RWPE2 (cell line): Measurements from ENCODE around the gene ADGRE2.
"Not testable (repeated sequence)": the region's sequence is repeated elsewhere in the genome, so short reads cannot be mapped to it uniquely, and the experiment has no call there.

Experiments
- ATAC-seq: fragments of 200-7000 bp; cut with Tn5 transposase; 3 replicates; pipeline ENCODE4 v1.9.1; 2021; ENCODE audit warnings: low read depth
- DNase-seq: peaks from one replicate; pipeline ENCODE4 v3.0.0-alpha.2; 2020; ENCODE audit warnings: low spot score
- H3K27ac ChIP-seq: fragments of 450-650 bp; 2 replicates; pipeline ENCODE4 v1.5.1; 2017; ENCODE audit warnings: mild to moderate bottlenecking; ENCODE audit not compliant: poor library complexity, severe bottlenecking
- H3K27me3 ChIP-seq: fragments of 250-450 bp; sonication (Bioruptor Pico); 2 replicates; pipeline ENCODE4 v1.5.1; 2021; ENCODE audit warnings: mild to moderate bottlenecking, moderate library complexity; ENCODE audit not compliant: insufficient read depth, poor library complexity, severe bottlenecking
- H3K36me3 ChIP-seq: fragments of 250-450 bp; sonication (Bioruptor Pico); 2 replicates; pipeline ENCODE4 v1.5.1; 2020; ENCODE audit warnings: low read depth, mild to moderate bottlenecking, moderate library complexity
- H3K4me1 ChIP-seq: fragments of 250-450 bp; sonication (Bioruptor Pico); 2 replicates; pipeline ENCODE4 v1.5.1; 2021; ENCODE audit warnings: mild to moderate bottlenecking, moderate library complexity; ENCODE audit not compliant: insufficient read depth, poor library complexity, severe bottlenecking
- H3K4me3 ChIP-seq: fragments of 250-450 bp; sonication (Bioruptor Pico); 2 replicates; pipeline ENCODE4 v1.5.1; 2021; ENCODE audit warnings: mild to moderate bottlenecking, moderate library complexity; ENCODE audit not compliant: severe bottlenecking
- H3K9me3 ChIP-seq: fragments of 250-450 bp; sonication (Bioruptor Pico); 2 replicates; pipeline ENCODE4 v1.5.1; 2021; ENCODE audit warnings: mild to moderate bottlenecking, moderate library complexity; ENCODE audit not compliant: severe bottlenecking
- TF ChIP-seq, protein P1 (sequence below): fragments of 450-650 bp; IDR thresholded peaks from one replicate; pipeline ENCODE4 v1.5.1; 2017; ENCODE audit warnings: mild to moderate bottlenecking, moderate library complexity; ENCODE audit not compliant: poor library complexity, severe bottlenecking

Gene ADGRE2

DNA sequence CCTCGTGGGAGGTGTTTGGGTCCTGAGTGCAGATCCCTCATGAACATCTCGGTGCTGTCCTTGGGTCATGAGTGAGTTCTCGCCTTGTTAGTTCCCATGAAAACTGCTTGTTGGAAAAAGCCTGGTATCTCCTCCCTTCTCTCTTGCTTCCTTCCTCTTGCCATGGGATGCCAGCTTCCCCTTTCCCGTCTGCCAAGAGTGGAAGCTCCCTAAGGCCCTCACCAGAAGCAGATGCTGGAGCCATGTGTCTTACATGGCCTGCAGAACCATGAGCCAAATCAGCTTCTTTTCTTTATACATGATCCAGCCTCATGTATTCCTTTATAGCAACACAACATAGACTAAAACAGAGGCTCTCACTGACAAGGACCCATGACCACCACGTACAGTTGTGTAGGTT, 8.2 kb downstream of the ADGRE2 start:
- TF ChIP-seq, protein P1, sequence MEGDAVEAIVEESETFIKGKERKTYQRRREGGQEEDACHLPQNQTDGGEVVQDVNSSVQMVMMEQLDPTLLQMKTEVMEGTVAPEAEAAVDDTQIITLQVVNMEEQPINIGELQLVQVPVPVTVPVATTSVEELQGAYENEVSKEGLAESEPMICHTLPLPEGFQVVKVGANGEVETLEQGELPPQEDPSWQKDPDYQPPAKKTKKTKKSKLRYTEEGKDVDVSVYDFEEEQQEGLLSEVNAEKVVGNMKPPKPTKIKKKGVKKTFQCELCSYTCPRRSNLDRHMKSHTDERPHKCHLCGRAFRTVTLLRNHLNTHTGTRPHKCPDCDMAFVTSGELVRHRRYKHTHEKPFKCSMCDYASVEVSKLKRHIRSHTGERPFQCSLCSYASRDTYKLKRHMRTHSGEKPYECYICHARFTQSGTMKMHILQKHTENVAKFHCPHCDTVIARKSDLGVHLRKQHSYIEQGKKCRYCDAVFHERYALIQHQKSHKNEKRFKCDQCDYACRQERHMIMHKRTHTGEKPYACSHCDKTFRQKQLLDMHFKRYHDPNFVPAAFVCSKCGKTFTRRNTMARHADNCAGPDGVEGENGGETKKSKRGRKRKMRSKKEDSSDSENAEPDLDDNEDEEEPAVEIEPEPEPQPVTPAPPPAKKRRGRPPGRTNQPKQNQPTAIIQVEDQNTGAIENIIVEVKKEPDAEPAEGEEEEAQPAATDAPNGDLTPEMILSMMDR = no peak
- no peak overlapping the region for H3K4me3 ChIP-seq
- no peaks in the 10 kb centered on the region for H3K27me3 ChIP-seq
- no peaks in the 10 kb centered on the region for H3K36me3 ChIP-seq
- DNase-seq = no peak
- no peaks in the 10 kb centered on the region for H3K9me3 ChIP-seq
- no peak for ATAC-seq
- H3K27ac ChIP-seq = no peak overlapping the region
- H3K4me1 ChIP-seq = no peaks in the 10 kb centered on the region

GRCh38 chr19:14769201-14769600, 9.2 kb downstream of the ADGRE2 start:
- TF ChIP-seq, protein P1 = no peak
- peak; percentile 10 for DNase-seq
- Histone ChIP-seq H3K36me3 (no peaks in the 10 kb centered on the region), H3K27me3 (no peaks in the 10 kb centered on the region), H3K4me3 (no peak overlapping the region), H3K4me1 (no peaks in the 10 kb centered on the region), H3K9me3 (no peaks in the 10 kb centered on the region), H3K27ac (no peak overlapping the region)
- no peak for ATAC-seq

DNA sequence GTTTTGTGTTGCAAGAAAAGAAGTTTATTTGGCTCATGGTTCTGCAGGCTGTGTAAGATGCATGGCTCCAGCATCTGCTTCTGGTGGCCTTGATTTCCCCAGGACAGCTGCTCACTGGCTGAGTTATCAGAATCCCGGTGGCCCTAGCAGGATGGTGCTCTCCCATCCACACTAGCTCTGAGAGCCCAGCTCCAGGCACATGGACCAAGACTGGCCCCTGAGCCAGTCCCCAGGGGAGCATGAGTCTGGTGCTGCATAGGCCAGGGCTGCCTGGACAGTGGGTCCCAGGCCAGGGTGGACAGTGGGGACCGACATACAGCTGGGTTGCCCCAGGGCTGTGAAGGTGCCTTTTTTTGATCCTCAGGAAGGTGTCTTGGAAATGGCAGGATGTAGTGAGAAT, 10.4 kb downstream of the ADGRE2 start:
- Histone ChIP-seq H3K9me3 (no peaks in the 10 kb centered on the region), H3K27me3 (no peaks in the 10 kb centered on the region), H3K4me3 (no peak overlapping the region), H3K36me3 (no peaks in the 10 kb centered on the region), H3K27ac (no peak overlapping the region), H3K4me1 (no peaks in the 10 kb centered on the region)
- TF ChIP-seq, protein P1 = no peak
- ATAC-seq = no peak
- peak; percentile 21 for DNase-seq

DNA sequence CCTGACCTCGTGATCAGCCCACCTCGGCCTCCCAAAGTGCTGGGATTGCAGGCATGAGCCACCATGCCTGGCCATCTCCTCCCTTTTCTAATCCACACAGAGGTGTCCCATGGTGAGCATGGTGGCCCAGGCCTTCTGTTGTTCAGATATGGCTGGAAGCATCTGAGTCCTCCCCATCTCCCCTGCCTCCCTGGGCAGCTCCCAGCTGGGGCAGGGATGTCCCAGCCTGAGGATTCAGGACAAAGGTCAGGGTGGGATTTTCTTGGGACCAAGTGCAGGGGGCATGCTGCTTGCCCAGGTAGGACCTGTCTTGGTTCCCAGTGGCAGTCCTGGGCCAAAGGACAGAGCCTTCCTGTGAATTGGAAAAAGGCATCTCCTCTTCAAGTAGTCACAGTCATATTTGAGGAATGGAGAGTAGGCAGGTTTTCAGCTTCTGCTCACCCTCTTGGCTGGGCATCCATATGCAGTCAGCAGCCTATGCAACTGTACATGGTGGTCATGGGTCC, 10.8 kb downstream of the ADGRE2 start:
- Histone ChIP-seq H3K9me3 (no peaks in the 10 kb centered on the region), H3K36me3 (no peaks in the 10 kb centered on the region), H3K27ac (no peak overlapping the region), H3K4me1 (no peaks in the 10 kb centered on the region), H3K4me3 (no peak overlapping the region), H3K27me3 (no peaks in the 10 kb centered on the region)
- TF ChIP-seq, protein P1 = no peak
- ATAC-seq (no peak), DNase-seq (peak; percentile 9)

GRCh38 chr19:14765841-14766240, 12.5 kb downstream of the ADGRE2 start:
- H3K4me3 ChIP-seq, H3K27ac ChIP-seq, H3K4me1 ChIP-seq, H3K27me3 ChIP-seq, H3K9me3 ChIP-seq, ATAC-seq, H3K36me3 ChIP-seq: not testable (repeated sequence)
- DNase-seq = peak; percentile 15

DNA sequence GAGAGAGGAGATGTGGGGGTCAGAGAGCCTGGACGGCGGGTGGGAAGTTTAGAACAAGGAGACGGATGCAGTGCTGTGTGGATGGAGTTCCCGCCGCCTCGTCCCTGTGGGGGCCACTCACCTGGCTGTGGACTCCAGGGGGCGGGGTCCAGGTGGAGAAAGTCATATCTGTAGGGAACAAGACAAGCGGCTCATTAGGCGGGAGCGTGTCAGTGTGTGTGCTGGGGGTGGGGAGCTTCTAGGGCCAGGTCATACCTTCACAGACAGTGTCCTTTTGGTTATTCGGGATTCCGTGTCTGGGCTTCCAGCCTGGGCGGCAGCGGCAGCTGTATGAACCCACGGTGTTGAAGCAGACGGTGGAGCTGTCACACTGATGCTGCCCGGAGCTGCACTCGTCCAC, 13.0 kb downstream of the ADGRE2 start:
- DNase-seq, H3K27ac ChIP-seq, H3K4me1 ChIP-seq, H3K4me3 ChIP-seq, H3K36me3 ChIP-seq, ATAC-seq, H3K27me3 ChIP-seq, H3K9me3 ChIP-seq: not testable (repeated sequence)
